ENCODE measurements around the gene PROSER3. TPM values are rescaled to one million over a fixed set of nuclear protein-coding genes. Genes with fewer than 3 reads are reported as not detected.

Gene PROSER3
- total and polyA plus RNA-seq, 2 of the 13 experiments (the other 11 are each of a cell fraction or from before 2014, with no cell fraction given) = 5.1 to 5.7 TPM

- no peaks in the 10 kb centered on the region for H3K79me2 ChIP-seq (ENCODE audit: insufficient read depth, low read length)
- 0% methylated on average over 2 of the region's 15 CpGs for WGBS (ENCODE audit: low lambda C conversion rate)
- DNase-seq (ENCODE audit: low spot score) = no peak
- no peaks in the 10 kb centered on the region for H4K20me1 ChIP-seq (ENCODE audit: insufficient read depth, low read length)
- ATAC-seq = peak; percentile 69
- no peak overlapping the region for H3K27ac ChIP-seq (ENCODE audit: extremely low read length, insufficient read depth, low read length)
- H3K4me1 ChIP-seq (ENCODE audit: insufficient read depth, low read length) = peaks cover 29% of the 10 kb centered on the region
- no peak for FAIRE-seq
- BruUV-seq (replicated peaks) = no TSS peak
- peaks cover 0 to 4% of the 10 kb centered on the region in 2 experiments; a peak in 2 of 5 replicates for H3K27me3 ChIP-seq (ENCODE audit: control insufficient read depth in 1 of 2, insufficient read depth in 2 of 2, low read length in 2 of 2)
- 0 out of 2 replicates have a peak overlapping the region, but pooled peaks have one; percentile 29 for H3K9ac ChIP-seq (ENCODE audit: insufficient read depth, low read depth, low read length)
- no peak overlapping the region for H2AFZ ChIP-seq (ENCODE audit: low read length)
- H3K4me3 ChIP-seq (replicated peaks in 1 of 3; ENCODE audit: insufficient read depth in 1 of 3, low read depth in 2 of 3, low read length in 3 of 3) = peak overlapping the region in 2 of 3 experiments; percentile 3 to 48; a peak in 1 of 6 replicates
- ChIA-PET POLR2A (no interaction called here), CTCF (ENCODE audit: low intra/inter-chr PET ratio, low total read pairs) (no interaction called here)
- in situ Hi-C loops (cut with HindIII; ENCODE audit: extremely low pct_ligation_motif_present, low pct_unique_long_range_greater_than_20kb) = no loop called here
- peaks cover 0 to 2% of the 10 kb centered on the region in 2 experiments; a peak in 1 of 5 replicates for H3K36me3 ChIP-seq (replicated peaks in 1 of 2; ENCODE audit: control insufficient read depth in 1 of 2, insufficient read depth in 2 of 2, low read length in 2 of 2)
- no peaks in the 10 kb centered on the region for H3K9me3 ChIP-seq (ENCODE audit: low read length)
- H3K4me2 ChIP-seq (ENCODE audit: low read depth, low read length) = peak overlapping the region; percentile 55
- intact Hi-C loops (cut with micrococcal nuclease; ENCODE audit: unreplicated experiment) = no loop called here
- TF ChIP-seq ZUFSP (CRISPR knock-in tag; IDR thresholded peaks at IDR 0.05; ENCODE audit: borderline replicate concordance) (no peak), PCBP2 (optimal IDR thresholded peaks at IDR 0.05; ENCODE audit: low read depth, low read length, poor library complexity, severe bottlenecking) (no peak), TBX2 (CRISPR knock-in tag; IDR thresholded peaks at IDR 0.05; ENCODE audit: borderline replicate concordance) (peak; percentile 49; the same call in 1 of the 2 replicates), FOXO4 (CRISPR knock-in tag; conservative IDR thresholded peaks at IDR 0.05) (0 out of 2 replicates have a peak, but pooled peaks have one; percentile 78), FOSL2 (CRISPR knock-in tag; IDR thresholded peaks at IDR 0.05) (no peak), CBX1 (IDR thresholded peaks at IDR 0.05; ENCODE audit: low read depth) (no peak), NFKB2 (CRISPR knock-in tag; IDR thresholded peaks at IDR 0.05; ENCODE audit: borderline replicate concordance) (peak; percentile 83; the same call in 1 of the 2 replicates), BORCS8-MEF2B (CRISPR knock-in tag; IDR thresholded peaks at IDR 0.05) (0 out of 2 replicates have a peak, but pooled peaks have one; percentile 64), PAF1 (CRISPR knock-in tag; IDR thresholded peaks at IDR 0.05) (peak; percentile 77; the same call in 1 of the 2 replicates), KDM5B (CRISPR knock-in tag; IDR thresholded peaks at IDR 0.05; ENCODE audit: borderline replicate concordance) (peak; percentile 77; the same call in 1 of the 2 replicates), HOXA7 (CRISPR knock-in tag; IDR thresholded peaks at IDR 0.05) (no peak), ZNF660 (CRISPR knock-in tag; IDR thresholded peaks at IDR 0.05; ENCODE audit: borderline replicate concordance, low read depth) (no peak), ZNF790 (CRISPR knock-in tag; IDR thresholded peaks at IDR 0.05; ENCODE audit: borderline replicate concordance) (no peak), ZNF326 (CRISPR knock-in tag; IDR thresholded peaks at IDR 0.05; ENCODE audit: borderline replicate concordance) (peak; percentile 95), NFKBIZ (CRISPR knock-in tag; IDR thresholded peaks at IDR 0.05) (0 out of 2 replicates have a peak, but pooled peaks have one; percentile 22), ZNF180 (CRISPR knock-in tag; IDR thresholded peaks at IDR 0.05; ENCODE audit: borderline replicate concordance, low read depth) (no peak), THAP11 (CRISPR knock-in tag; IDR thresholded peaks at IDR 0.05) (0 out of 2 replicates have a peak, but pooled peaks have one; percentile 37), SIX4 (CRISPR knock-in tag; IDR thresholded peaks at IDR 0.05) (no peak), ZNF501 (CRISPR knock-in tag; IDR thresholded peaks at IDR 0.05) (peak; percentile 46), SRY (CRISPR knock-in tag; IDR thresholded peaks at IDR 0.05) (peak; percentile 70; the same call in 1 of the 2 replicates), PPARG (CRISPR knock-in tag; conservative IDR thresholded peaks at IDR 0.05) (no peak), IRX3 (CRISPR knock-in tag; IDR thresholded peaks at IDR 0.05; ENCODE audit: borderline replicate concordance, low read depth) (no peak), ARID2 (CRISPR knock-in tag; IDR thresholded peaks at IDR 0.05; ENCODE audit: borderline replicate concordance) (no peak), ZNF589 (CRISPR knock-in tag; conservative IDR thresholded peaks at IDR 0.05) (no peak)
Measured at GRCh38 chr19:35797663-35798062, 39.7 kb downstream of the PROSER3 start.

Measured in HepG2 (cell line).